ENCODE measurements around the gene TNPO3. TPM values are rescaled to one million over a fixed set of nuclear protein-coding genes. Genes with fewer than 3 reads are reported as not detected.

TNPO3 gene
- total and polyA plus RNA-seq, 10 of the 15 experiments (the other 5 are each of a cell fraction or from before 2014, with no cell fraction given) = 17.6 to 91.8 (median 65.9) TPM

- peaks cover 16 to 33% of the 10 kb centered on the region in 2 experiments; a peak in 3 of 4 replicates for H3K36me3 ChIP-seq (ENCODE audit: control insufficient read depth in 2 of 2, insufficient read depth in 2 of 2, low read length in 1 of 2)
- SMC1A ChIA-PET (ENCODE audit: uncharacterized antibody, unreplicated experiment) = interaction anchor here (0.6 to 1.4 kb wide), 6 partner anchors 9 to 52 kb away, joined by 3 to 5 read pairs (median 4); no protein-coding TSS in a partner anchor
- in situ Hi-C loops (cut with MboI) (no loop called here), intact Hi-C loops (cut with micrococcal nuclease; ENCODE audit: unreplicated experiment) (loop anchor here (5.0 kb wide), 1 partner anchor 133 kb away; no protein-coding TSS in a partner anchor)
- RAD21 ChIA-PET (ENCODE audit: unreplicated experiment) = no interaction called here
- H3K79me2 ChIP-seq (ENCODE audit: control insufficient read depth, insufficient read depth, low read length) = no peaks in the 10 kb centered on the region; the same call in 1 of the 2 replicates
- H2AFZ ChIP-seq (ENCODE audit: control insufficient read depth, low read depth, low read length) = no peak overlapping the region
- H3K9me3 ChIP-seq (replicated peaks; ENCODE audit: control insufficient read depth, insufficient read depth, low read length) = no peaks in the 10 kb centered on the region
- BruUV-seq (replicated peaks) = no TSS peak
- no peak overlapping the region for H3K4me3 ChIP-seq
- no peaks in the 10 kb centered on the region for H4K20me1 ChIP-seq (ENCODE audit: control insufficient read depth, insufficient read depth)
- FAIRE-seq (no peak), ATAC-seq (no peak), DNase-seq (ENCODE audit: low read depth, low spot score) (no peak)
- peaks cover 33% of the 10 kb centered on the region for H3K4me1 ChIP-seq (ENCODE audit: control insufficient read depth, insufficient read depth, low read length)
- H3K9ac ChIP-seq (ENCODE audit: control insufficient read depth, insufficient read depth, low read length) = no peak overlapping the region
- H3K4me2 ChIP-seq (ENCODE audit: control insufficient read depth, insufficient read depth) = no peak overlapping the region
- POLR2A ChIA-PET = interaction anchor here (0.9 to 10.3 kb wide), 2 partner anchors 17 to 106 kb away, joined by 3 to 107 read pairs; no protein-coding TSS in a partner anchor
- no peaks in the 10 kb centered on the region for H3K27me3 ChIP-seq (replicated peaks in 1 of 2; ENCODE audit: control insufficient read depth in 2 of 2, insufficient read depth in 2 of 2, low read length in 1 of 2)
- CTCF ChIA-PET = interaction anchor here (1.0 to 2.5 kb wide), 3 partner anchors 12 to 132 kb away, joined by 3 to 9 read pairs (median 9); no protein-coding TSS in a partner anchor
- H3K27ac ChIP-seq (ENCODE audit: control insufficient read depth, insufficient read depth) = no peak overlapping the region
- TF ChIP-seq ZNF622 (IDR thresholded peaks at IDR 0.05) (no peak), PBX3 (IDR thresholded peaks at IDR 0.05; ENCODE audit: insufficient replicate concordance, low read depth, low read length) (no peak), NFXL1 (IDR thresholded peaks at IDR 0.05; ENCODE audit: borderline replicate concordance) (no peak), MYC (IDR thresholded peaks at IDR 0.05; ENCODE audit: insufficient read depth, insufficient read length, insufficient replicate concordance, low read length, severe bottlenecking) (no peak), LARP7 (IDR thresholded peaks at IDR 0.05) (no peak), GATAD2B (conservative IDR thresholded peaks at IDR 0.05; ENCODE audit: low read depth) (no peak), POLR2A (IDR thresholded peaks at IDR 0.05; ENCODE audit: low read depth, low read length) (no peak), CEBPZ (IDR thresholded peaks at IDR 0.05; ENCODE audit: low read depth, low read length) (no peak), ZSCAN29 (IDR thresholded peaks at IDR 0.05) (no peak), ATF2 (IDR thresholded peaks at IDR 0.05; ENCODE audit: low read length) (no peak), CTCF (IDR thresholded peaks at IDR 0.05 in 2 of 3, conservative IDR thresholded peaks at IDR 0.05 in 1 of 3; ENCODE audit: control insufficient read depth in 2 of 3, extremely low read depth in 1 of 3, insufficient read depth in 1 of 3, low read depth in 3 of 3, low read length in 3 of 3) (no peak)
- WGBS (ENCODE audit: insufficient coverage, insufficient replicate concordance, low lambda C conversion rate, missing lambda C conversion rate) = 98% methylated on average over 4 of the region's 4 CpGs
Measured at GRCh38 chr7:128959296-128959695, 95.6 kb downstream of the TNPO3 start.
